NCI-H2107 (cell line): Measurements from ENCODE around the gene MYEOV.

Source experiments
- DNase-seq: peaks from one replicate; lab custom pipeline; 2025; lab: John Stamatoyannopoulos, UW

Gene MYEOV

GRCh38 chr11:69293819-69294505 is at the start of gene MYEOV:
MYEOV (plus strand) TSS chr11:69294155; CDS start chr11:69295355, 1,200 bp downstream.
- DNase-seq, result no peak

GRCh38 chr11:69244266-69244665 is 49.7 kb upstream of the MYEOV start:
- no peak for DNase-seq

- no peak for DNase-seq
Measured at GRCh38 chr11:69245041-69245440, 48.9 kb upstream of the MYEOV start.

- DNase-seq, result no peak
Measured at GRCh38 chr11:69245491-69246345, 48.2 kb upstream of the MYEOV start.

- DNase-seq, result no peak
Measured at GRCh38 chr11:69249311-69250185, 44.4 kb upstream of the MYEOV start.

- DNase-seq, result no peak
Measured at GRCh38 chr11:69250186-69251056, 43.5 kb upstream of the MYEOV start.

- DNase-seq, result no peak
Measured at GRCh38 chr11:69251057-69251393, 42.9 kb upstream of the MYEOV start.

- no peak for DNase-seq
Measured at GRCh38 chr11:69251639-69252489, 42.1 kb upstream of the MYEOV start.

GRCh38 chr11:69252490-69252837 is 41.5 kb upstream of the MYEOV start:
- no peak for DNase-seq

GRCh38 chr11:69253028-69253427 is 40.9 kb upstream of the MYEOV start:
- DNase-seq, result no peak

GRCh38 chr11:69257134-69257533 is 36.8 kb upstream of the MYEOV start:
- no peak for DNase-seq

GRCh38 chr11:69257838-69258658 is 35.9 kb upstream of the MYEOV start:
- no peak for DNase-seq

GRCh38 chr11:69259096-69259495 is 34.9 kb upstream of the MYEOV start:
- DNase-seq, result no peak

GRCh38 chr11:69260622-69261021 is 33.3 kb upstream of the MYEOV start:
- no peak for DNase-seq

GRCh38 chr11:69261116-69261515 is 32.8 kb upstream of the MYEOV start:
- no peak for DNase-seq

- DNase-seq, result no peak
Measured at GRCh38 chr11:69262918-69263735, 30.8 kb upstream of the MYEOV start.

- no peak for DNase-seq
Measured at GRCh38 chr11:69263736-69264052, 30.3 kb upstream of the MYEOV start.

- no peak for DNase-seq
Measured at GRCh38 chr11:69264486-69264885, 29.5 kb upstream of the MYEOV start.

GRCh38 chr11:69265210-69265609 is 28.7 kb upstream of the MYEOV start:
- DNase-seq, result no peak
